Central memory CD4-positive, alpha-beta T cell (primary cell): ENCODE results near the gene ZNF639.
"Not testable (repeated sequence)": the region's sequence is repeated elsewhere in the genome, so short reads cannot be mapped to it uniquely, and the experiment has no call there.

Experiments used
- DNase-seq: peaks from one replicate; pipeline ENCODE4 v3.0.0; 2022
- total RNA-seq, 3 experiments: gene quantifications; one replicate each; lab custom pipeline; 2026; lab: John Stamatoyannopoulos, UW

The ZNF639 gene
- 64.3 to 81.4 (median 78.2) reads per million in 3 experiments for total RNA-seq

- DNase-seq, result peak; percentile 85
These were observed at the start of gene ZNF639 for GRCh38 chr3:179322286-179323196. ZNF639 (plus strand) TSS chr3:179323031; CDS start chr3:179328294, 5,263 bp downstream.

GRCh38 chr3:179274434-179274833, 48.4 kb upstream of the ZNF639 start:
- not testable (repeated sequence) for DNase-seq

GRCh38 chr3:179276001-179276400, 46.8 kb upstream of the ZNF639 start:
- DNase-seq, result no peak

- no peak for DNase-seq
These were observed 46.1 kb upstream of the ZNF639 start for GRCh38 chr3:179276743-179277142.

- DNase-seq, result no peak
These were observed 44.7 kb upstream of the ZNF639 start for GRCh38 chr3:179278151-179278550.

- DNase-seq, result no peak
These were observed 43.7 kb upstream of the ZNF639 start for GRCh38 chr3:179278932-179279693.

- no peak for DNase-seq
These were observed 43.0 kb upstream of the ZNF639 start for GRCh38 chr3:179279837-179280236.

- no peak for DNase-seq
These were observed 41.0 kb upstream of the ZNF639 start for GRCh38 chr3:179281825-179282224.

GRCh38 chr3:179286331-179286730, 36.5 kb upstream of the ZNF639 start:
- no peak for DNase-seq

- DNase-seq, result no peak
These were observed 34.0 kb upstream of the ZNF639 start for GRCh38 chr3:179288845-179289244.

GRCh38 chr3:179289295-179289694, 33.5 kb upstream of the ZNF639 start:
- no peak for DNase-seq

- no peak for DNase-seq
These were observed 30.4 kb upstream of the ZNF639 start for GRCh38 chr3:179292450-179292849.

GRCh38 chr3:179297971-179298725, 24.7 kb upstream of the ZNF639 start:
- no peak for DNase-seq

GRCh38 chr3:179299316-179299715, 23.5 kb upstream of the ZNF639 start:
- no peak for DNase-seq

GRCh38 chr3:179299999-179300613, 22.7 kb upstream of the ZNF639 start:
- DNase-seq, result no peak

GRCh38 chr3:179301645-179302044, 21.2 kb upstream of the ZNF639 start:
- DNase-seq, result no peak

- DNase-seq, result no peak
These were observed 20.7 kb upstream of the ZNF639 start for GRCh38 chr3:179302111-179302510.

GRCh38 chr3:179304605-179305004, 18.2 kb upstream of the ZNF639 start:
- DNase-seq, result no peak

GRCh38 chr3:179307362-179307761, 15.5 kb upstream of the ZNF639 start:
- DNase-seq, result not testable (repeated sequence)

GRCh38 chr3:179308001-179308400, 14.8 kb upstream of the ZNF639 start:
- no peak for DNase-seq

- DNase-seq, result no peak
These were observed 13.4 kb upstream of the ZNF639 start for GRCh38 chr3:179309225-179310078.
